WTC11 (cell line): Measurements from ENCODE around the gene ARMC8. TPM values are rescaled to one million over a fixed set of nuclear protein-coding genes. Genes with fewer than 3 reads are reported as not detected.
"Not testable (repeated sequence)": the region's sequence is repeated elsewhere in the genome, so short reads cannot be mapped to it uniquely, and the experiment has no call there.

ENCODE experiments used
- ATAC-seq: fragments of 200-7000 bp; cut with Tn5 transposase; 2 replicates; pipeline ENCODE4 v1.10.0; 2021; ENCODE audit warnings: mild to moderate bottlenecking, moderate library complexity
- CTCF ChIA-PET: fragments of 300-600 bp; sonication (Branson Sonifier 250); formaldehyde crosslinking; loops from one replicate; lab custom pipeline; 2021; ENCODE audit warnings: antibody characterized with exemption; lab: Charles Lee
- POLR2A ChIA-PET: fragments of 350-600 bp; sonication (Branson Sonifier 250); formaldehyde crosslinking; loops from one replicate; lab custom pipeline; 2021; ENCODE audit warnings: antibody characterized with exemption; lab: Charles Lee
- DNase-seq: peaks from one replicate; pipeline ENCODE4 v3.0.0; 2021; ENCODE audit warnings: low spot score
- H3K27ac Mint-ChIP-seq: 2 replicates; pipeline ENCODE4 v1.8.0; 2021; ENCODE audit warnings: mixed read lengths
- H3K27me3 Mint-ChIP-seq: 2 replicates; pipeline ENCODE4 v1.8.0; 2021; ENCODE audit warnings: low read depth, mild to moderate bottlenecking, moderate library complexity, mixed read lengths
- H3K36me3 Mint-ChIP-seq: 2 replicates; pipeline ENCODE4 v1.8.0; 2021; ENCODE audit warnings: mixed read lengths
- H3K4me1 Mint-ChIP-seq: 2 replicates; pipeline ENCODE4 v1.8.0; 2022; ENCODE audit warnings: mixed read lengths
- H3K4me3 Mint-ChIP-seq: 2 replicates; pipeline ENCODE4 v1.8.0; 2021; ENCODE audit warnings: mild to moderate bottlenecking, moderate library complexity, mixed read lengths
- H3K9me3 Mint-ChIP-seq: 2 replicates; pipeline ENCODE4 v1.8.0; 2021; ENCODE audit warnings: mixed read lengths
- AR ChIP-seq: fragments of 250-450 bp; sonication (Bioruptor Pico); IDR thresholded peaks from 2 replicates; pipeline ENCODE4 v1.9.0; 2021; ENCODE audit warnings: mild to moderate bottlenecking
- ARID4B ChIP-seq: sonication (generic); formaldehyde crosslinking; IDR thresholded peaks from 2 replicates; pipeline ENCODE4 v1.8.0; 2023; ENCODE audit warnings: missing genetic modification reagents, mild to moderate bottlenecking, borderline replicate concordance
- HMGA2 ChIP-seq: fragments of 250-450 bp; sonication (Bioruptor Pico); IDR thresholded peaks from 2 replicates; pipeline ENCODE4 v1.4.0; 2021; ENCODE audit warnings: mild to moderate bottlenecking, moderate library complexity
- JAZF1 ChIP-seq: fragments of 250-450 bp; sonication (Bioruptor Pico); IDR thresholded peaks from 2 replicates; pipeline ENCODE4 v1.9.0; 2021; ENCODE audit warnings: moderate library complexity, mild to moderate bottlenecking, inconsistent platforms
- NR1H2 ChIP-seq: sonication (generic); formaldehyde crosslinking; IDR thresholded peaks from 2 replicates; pipeline ENCODE4 v1.9.0; 2021; ENCODE audit warnings: mild to moderate bottlenecking, moderate library complexity, missing genetic modification reagents
- PREB ChIP-seq: sonication (generic); formaldehyde crosslinking; IDR thresholded peaks from 2 replicates; pipeline ENCODE4 v1.8.1; 2022; ENCODE audit warnings: mild to moderate bottlenecking, missing genetic modification reagents, moderate library complexity, borderline replicate concordance
- ZBTB43 ChIP-seq: sonication (generic); formaldehyde crosslinking; IDR thresholded peaks from 2 replicates; pipeline ENCODE4 v1.8.1; 2023; ENCODE audit warnings: mild to moderate bottlenecking, missing genetic modification reagents
- ZNF121 ChIP-seq: sonication (generic); formaldehyde crosslinking; IDR thresholded peaks from 2 replicates; pipeline ENCODE4 v1.8.0; 2023; ENCODE audit warnings: missing genetic modification reagents
- total RNA-seq: library from RNA; stranded (reverse); gene quantifications from 3 replicates; pipeline ENCODE4 v1.2.3, GENCODE V29; 2021
- TF ChIP-seq, protein P1 (sequence below): sonication (generic); formaldehyde crosslinking; conservative IDR thresholded peaks from 2 replicates; pipeline ENCODE4 v1.8.1; 2023; ENCODE audit warnings: mild to moderate bottlenecking, low read depth, missing genetic modification reagents, moderate library complexity
- TF ChIP-seq, protein P2 (sequence below): fragments of 250-450 bp; sonication (Bioruptor Pico); IDR thresholded peaks from 2 replicates; pipeline ENCODE4 v1.9.0; 2021; ENCODE audit warnings: mild to moderate bottlenecking

Gene ARMC8
- total RNA-seq, 1 experiment from 2014 or later, result 44.9 TPM

- TF ChIP-seq, protein P1, sequence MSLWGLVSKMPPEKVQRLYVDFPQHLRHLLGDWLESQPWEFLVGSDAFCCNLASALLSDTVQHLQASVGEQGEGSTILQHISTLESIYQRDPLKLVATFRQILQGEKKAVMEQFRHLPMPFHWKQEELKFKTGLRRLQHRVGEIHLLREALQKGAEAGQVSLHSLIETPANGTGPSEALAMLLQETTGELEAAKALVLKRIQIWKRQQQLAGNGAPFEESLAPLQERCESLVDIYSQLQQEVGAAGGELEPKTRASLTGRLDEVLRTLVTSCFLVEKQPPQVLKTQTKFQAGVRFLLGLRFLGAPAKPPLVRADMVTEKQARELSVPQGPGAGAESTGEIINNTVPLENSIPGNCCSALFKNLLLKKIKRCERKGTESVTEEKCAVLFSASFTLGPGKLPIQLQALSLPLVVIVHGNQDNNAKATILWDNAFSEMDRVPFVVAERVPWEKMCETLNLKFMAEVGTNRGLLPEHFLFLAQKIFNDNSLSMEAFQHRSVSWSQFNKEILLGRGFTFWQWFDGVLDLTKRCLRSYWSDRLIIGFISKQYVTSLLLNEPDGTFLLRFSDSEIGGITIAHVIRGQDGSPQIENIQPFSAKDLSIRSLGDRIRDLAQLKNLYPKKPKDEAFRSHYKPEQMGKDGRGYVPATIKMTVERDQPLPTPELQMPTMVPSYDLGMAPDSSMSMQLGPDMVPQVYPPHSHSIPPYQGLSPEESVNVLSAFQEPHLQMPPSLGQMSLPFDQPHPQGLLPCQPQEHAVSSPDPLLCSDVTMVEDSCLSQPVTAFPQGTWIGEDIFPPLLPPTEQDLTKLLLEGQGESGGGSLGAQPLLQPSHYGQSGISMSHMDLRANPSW (CRISPR knock-in tag), result no peak
- TF ChIP-seq PREB (no peak), HMGA2 (CRISPR knock-in tag) (no peak), ZNF121 (CRISPR knock-in tag) (no peak)
Measured at GRCh38 chr3:138140940-138141339, 46.2 kb upstream of the ARMC8 start (continued).

GRCh38 chr3:138142181-138142580, 44.9 kb upstream of the ARMC8 start:
- H3K4me3 Mint-ChIP-seq, H3K4me1 Mint-ChIP-seq, H3K36me3 Mint-ChIP-seq, DNase-seq, POLR2A ChIA-PET, H3K27me3 Mint-ChIP-seq, ATAC-seq, H3K27ac Mint-ChIP-seq: not testable (repeated sequence)
- CTCF ChIA-PET, result interaction anchor here (0.9 kb wide), 1 partner anchor 24 kb away, joined by 7 read pairs; no protein-coding TSS in a partner anchor
- peaks cover 13% of the 10 kb centered on the region for H3K9me3 Mint-ChIP-seq

DNA sequence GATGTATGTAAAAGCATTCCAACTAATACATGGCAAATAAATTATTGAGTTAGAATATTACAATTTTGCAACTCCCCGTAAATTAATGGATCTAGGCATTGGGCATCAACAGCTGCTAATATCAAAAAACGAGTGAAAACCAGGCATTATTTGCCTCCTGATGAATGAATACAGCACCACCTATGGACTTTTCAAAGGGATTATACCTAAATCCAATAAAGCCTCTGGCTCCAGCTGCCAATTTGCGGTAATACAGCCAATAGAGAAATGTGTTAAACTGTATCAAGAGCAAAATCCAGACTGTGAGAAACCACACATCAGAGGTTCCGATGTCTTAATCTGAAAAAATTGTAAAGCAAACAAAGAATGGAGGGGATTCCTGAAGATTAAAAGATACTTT, 38.6 kb upstream of the ARMC8 start:
- ATAC-seq, result no peak
- POLR2A ChIA-PET, result no interaction called here

DNA sequence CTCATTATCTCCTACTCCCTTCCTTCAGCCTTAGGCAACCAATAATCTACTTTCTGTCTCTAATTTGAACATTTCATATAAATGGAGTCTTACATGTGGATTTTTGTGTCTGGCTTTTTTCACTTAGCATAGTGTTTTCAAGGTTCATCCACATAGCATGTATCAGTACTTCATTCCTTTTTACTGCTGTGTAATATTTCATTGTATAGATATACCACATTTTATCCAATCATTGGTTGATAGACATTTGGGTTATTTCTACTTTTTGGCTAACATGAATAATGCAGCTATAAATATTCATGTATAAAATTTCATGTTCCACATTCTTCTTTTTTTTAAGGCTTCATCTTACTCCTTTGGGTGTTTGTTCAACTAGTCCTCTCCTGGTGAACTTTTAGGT, 32.6 kb upstream of the ARMC8 start:
- Mint-ChIP-seq H3K4me3 (no peak overlapping the region), H3K27ac (no peak overlapping the region), H3K4me1 (peaks cover 8% of the 10 kb centered on the region), H3K27me3 (no peaks in the 10 kb centered on the region), H3K36me3 (peaks cover 5% of the 10 kb centered on the region), H3K9me3 (peaks cover 20% of the 10 kb centered on the region)
- no peak for DNase-seq
- ChIA-PET POLR2A (interaction anchor here (0.7 kb wide), 1 partner anchor 107 kb away, joined by 4 read pairs; no protein-coding TSS in a partner anchor), CTCF (interaction anchor here (0.6 kb wide), 1 partner anchor 1192 kb away, joined by 3 read pairs; no protein-coding TSS in a partner anchor)
- no peak for ATAC-seq
- TF ChIP-seq AR (CRISPR knock-in tag) (no peak), ZBTB43 (CRISPR knock-in tag) (no peak), JAZF1 (CRISPR knock-in tag) (no peak)
- TF ChIP-seq, protein P2, sequence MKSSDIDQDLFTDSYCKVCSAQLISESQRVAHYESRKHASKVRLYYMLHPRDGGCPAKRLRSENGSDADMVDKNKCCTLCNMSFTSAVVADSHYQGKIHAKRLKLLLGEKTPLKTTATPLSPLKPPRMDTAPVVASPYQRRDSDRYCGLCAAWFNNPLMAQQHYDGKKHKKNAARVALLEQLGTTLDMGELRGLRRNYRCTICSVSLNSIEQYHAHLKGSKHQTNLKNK (CRISPR knock-in tag), result no peak

More for the DNA sequence above, 38.6 kb upstream of the ARMC8 start:
- CTCF ChIA-PET, result interaction anchor here (0.9 kb wide), 1 partner anchor 96 kb away, joined by 3 read pairs; no protein-coding TSS in a partner anchor
- Mint-ChIP-seq H3K27me3 (no peaks in the 10 kb centered on the region), H3K4me1 (no peaks in the 10 kb centered on the region), H3K36me3 (no peaks in the 10 kb centered on the region), H3K4me3 (no peak overlapping the region), H3K27ac (no peak overlapping the region), H3K9me3 (peaks cover 6% of the 10 kb centered on the region)
- no peak for TF ChIP-seq NR1H2 (CRISPR knock-in tag)
- TF ChIP-seq ARID4B (CRISPR knock-in tag), result no peak
- no peak for DNase-seq
